GM12892 (cell line): ENCODE data around the gene ZHX3.

Source experiments
- POLR2A ChIP-seq: IDR thresholded peaks from 2 replicates; pipeline ENCODE4 v1.6.1; 2011; ENCODE audit warnings: low read depth, low read length, control low read depth
- POLR2AphosphoS5 ChIP-seq: IDR thresholded peaks from 2 replicates; pipeline ENCODE4 v1.6.1; 2011; ENCODE audit warnings: low read depth, low read length, control low read depth

DNA sequence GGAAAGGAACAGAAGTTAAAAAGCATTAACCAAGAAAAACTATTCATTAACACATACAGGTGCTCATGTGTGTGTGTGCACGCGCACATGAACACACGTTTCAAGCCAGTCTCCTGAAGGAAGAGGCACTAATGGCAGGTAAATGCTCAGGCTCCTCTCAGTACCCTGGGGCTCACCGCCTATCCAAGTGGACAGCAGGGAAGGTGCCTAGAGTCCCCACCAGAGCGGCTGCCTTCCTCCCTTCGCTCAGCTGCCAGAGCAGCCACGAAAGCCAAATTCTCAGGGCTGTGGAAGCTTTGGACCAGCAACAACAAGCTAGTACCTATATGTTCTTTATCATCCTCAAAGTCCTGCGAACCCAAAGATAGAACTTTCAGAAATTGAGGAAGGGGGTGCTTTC is 137.6 kb downstream of the ZHX3 start:
- TF ChIP-seq POLR2A: no peak
- no peak for TF ChIP-seq POLR2AphosphoS5
